GM12878 (cell line): Measurements from ENCODE around the gene SLC11A1.
A peak's percentile ranks its signal among the peaks of the same experiment; 100 is the strongest.

ENCODE experiments used
- EZH2 ChIP-seq: IDR thresholded peaks from 2 replicates; pipeline ENCODE4 v1.6.1; 2012; ENCODE audit warnings: low read depth, mild to moderate bottlenecking, control low read depth, inconsistent platforms, low read length, borderline replicate concordance; ENCODE audit not compliant: control insufficient read depth
- ZNF217 ChIP-seq: fragments of 450-650 bp; IDR thresholded peaks from 2 replicates; pipeline ENCODE4 v1.6.1; 2017; ENCODE audit warnings: antibody characterized with exemption, mild to moderate bottlenecking
- TF ChIP-seq, protein P1 (sequence below), 3 experiments: IDR thresholded peaks in 2 of 3; conservative IDR thresholded peaks in 1 of 3; 2 replicates each; pipeline ENCODE4 v1.5.1; 2011; ENCODE audit warnings: low read depth in 3 of 3, low read length in 3 of 3, mild to moderate bottlenecking in 3 of 3, control low read depth in 2 of 3, moderate library complexity in 2 of 3, inconsistent platforms in 1 of 3, mixed read lengths in 1 of 3; ENCODE audit not compliant: control insufficient read depth in 2 of 3, insufficient read depth in 1 of 3; ENCODE audit errors: extremely low read depth in 1 of 3

DNA sequence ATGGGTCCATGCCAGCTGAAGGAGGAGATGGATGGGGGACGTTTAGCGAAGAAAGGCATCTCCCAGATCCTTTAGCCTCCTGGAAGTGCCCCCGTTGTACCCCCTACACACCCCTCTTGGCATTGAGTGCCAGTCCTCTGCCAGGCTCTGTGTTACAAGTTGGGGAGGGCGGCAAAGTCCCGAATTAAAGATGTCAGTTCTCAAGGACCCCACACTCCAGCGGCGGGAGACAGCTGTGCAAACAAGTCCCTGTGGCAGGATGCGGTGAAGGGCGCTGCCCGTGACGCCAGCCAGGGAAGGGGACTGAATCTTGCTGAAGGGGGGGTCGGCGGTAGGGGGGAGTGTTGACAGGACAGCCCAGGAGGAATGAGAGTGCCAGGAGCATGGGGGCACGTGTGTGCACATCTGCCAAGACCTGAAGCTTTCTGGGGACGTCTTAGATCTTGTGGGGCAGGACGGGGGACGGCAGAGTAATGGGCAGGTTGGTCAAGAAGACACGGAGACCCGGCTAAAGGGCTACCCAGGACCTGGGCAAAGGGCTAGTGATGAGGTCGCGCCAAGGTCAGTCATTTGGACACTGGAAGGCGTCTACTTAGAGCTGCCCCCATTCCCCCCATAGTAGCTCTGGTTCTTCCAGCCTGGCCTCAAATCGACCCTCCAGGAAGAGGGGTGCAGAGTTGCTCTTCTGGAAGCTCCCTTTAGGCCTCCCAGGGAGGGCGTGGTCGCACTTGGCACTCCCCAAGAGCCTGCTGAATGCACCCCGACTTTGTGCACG is 14.8 kb downstream of the SLC11A1 start:
- no peak for TF ChIP-seq EZH2
- TF ChIP-seq, protein P1, sequence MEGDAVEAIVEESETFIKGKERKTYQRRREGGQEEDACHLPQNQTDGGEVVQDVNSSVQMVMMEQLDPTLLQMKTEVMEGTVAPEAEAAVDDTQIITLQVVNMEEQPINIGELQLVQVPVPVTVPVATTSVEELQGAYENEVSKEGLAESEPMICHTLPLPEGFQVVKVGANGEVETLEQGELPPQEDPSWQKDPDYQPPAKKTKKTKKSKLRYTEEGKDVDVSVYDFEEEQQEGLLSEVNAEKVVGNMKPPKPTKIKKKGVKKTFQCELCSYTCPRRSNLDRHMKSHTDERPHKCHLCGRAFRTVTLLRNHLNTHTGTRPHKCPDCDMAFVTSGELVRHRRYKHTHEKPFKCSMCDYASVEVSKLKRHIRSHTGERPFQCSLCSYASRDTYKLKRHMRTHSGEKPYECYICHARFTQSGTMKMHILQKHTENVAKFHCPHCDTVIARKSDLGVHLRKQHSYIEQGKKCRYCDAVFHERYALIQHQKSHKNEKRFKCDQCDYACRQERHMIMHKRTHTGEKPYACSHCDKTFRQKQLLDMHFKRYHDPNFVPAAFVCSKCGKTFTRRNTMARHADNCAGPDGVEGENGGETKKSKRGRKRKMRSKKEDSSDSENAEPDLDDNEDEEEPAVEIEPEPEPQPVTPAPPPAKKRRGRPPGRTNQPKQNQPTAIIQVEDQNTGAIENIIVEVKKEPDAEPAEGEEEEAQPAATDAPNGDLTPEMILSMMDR (IDR thresholded peaks at IDR 0.05 in 2 of 3, conservative IDR thresholded peaks at IDR 0.05 in 1 of 3; ENCODE audit: control insufficient read depth in 2 of 3, extremely low read depth in 1 of 3, insufficient read depth in 1 of 3, low read depth in 3 of 3, low read length in 3 of 3): no peak
- TF ChIP-seq ZNF217: 0 out of 2 replicates have a peak, but pooled peaks have one; percentile 20
